Hematopoietic multipotent progenitor cell treated with erythropoietin and hydrocortisone succinate and interleukin-3 and kit ligand, for 8 days (in vitro differentiated cells): ENCODE data around the gene ABCC11.
A peak's percentile ranks its signal among the peaks of the same experiment; 100 is the strongest.

Experiments
- DNase-seq: peaks from one replicate; pipeline ENCODE4 v3.0.0-alpha.2; 2015

Gene ABCC11

GRCh38 chr16:48247311-48247710 lies at the start of gene ABCC11:
ABCC11 (minus strand) TSS chr16:48247539; CDS start chr16:48231921, 15,618 bp downstream.
- DNase-seq = no peak

GRCh38 chr16:48295488-48296281 lies 48.3 kb upstream of the ABCC11 start:
- DNase-seq = no peak

- DNase-seq = no peak
Observed at GRCh38 chr16:48294724-48295123, 47.4 kb upstream of the ABCC11 start.

- DNase-seq = no peak
Observed at GRCh38 chr16:48292452-48292851, 45.1 kb upstream of the ABCC11 start.

GRCh38 chr16:48291754-48292153 lies 44.4 kb upstream of the ABCC11 start:
- no peak for DNase-seq

GRCh38 chr16:48291303-48291702 lies 44.0 kb upstream of the ABCC11 start:
- DNase-seq = no peak

GRCh38 chr16:48287239-48287638 lies 39.9 kb upstream of the ABCC11 start:
- no peak for DNase-seq

GRCh38 chr16:48284772-48285409 lies 37.6 kb upstream of the ABCC11 start:
- no peak for DNase-seq

- no peak for DNase-seq
Observed at GRCh38 chr16:48282636-48283263, 35.4 kb upstream of the ABCC11 start.

GRCh38 chr16:48280546-48280945 lies 33.2 kb upstream of the ABCC11 start:
- no peak for DNase-seq

- DNase-seq = no peak
Observed at GRCh38 chr16:48279199-48279598, 31.9 kb upstream of the ABCC11 start.

GRCh38 chr16:48277158-48277557 lies 29.8 kb upstream of the ABCC11 start:
- DNase-seq = no peak

- DNase-seq = no peak
Observed at GRCh38 chr16:48276102-48276501, 28.8 kb upstream of the ABCC11 start.

GRCh38 chr16:48274476-48274875 lies 27.1 kb upstream of the ABCC11 start:
- DNase-seq = no peak

- no peak for DNase-seq
Observed at GRCh38 chr16:48272837-48273421, 25.6 kb upstream of the ABCC11 start.

GRCh38 chr16:48271728-48272127 lies 24.4 kb upstream of the ABCC11 start:
- no peak for DNase-seq

GRCh38 chr16:48269011-48269410 lies 21.7 kb upstream of the ABCC11 start:
- DNase-seq = peak; percentile 20

- no peak for DNase-seq
Observed at GRCh38 chr16:48262631-48263030, 15.3 kb upstream of the ABCC11 start.

- DNase-seq = no peak
Observed at GRCh38 chr16:48261569-48261968, 14.2 kb upstream of the ABCC11 start.

- no peak for DNase-seq
Observed at GRCh38 chr16:48256579-48257177, 9.3 kb upstream of the ABCC11 start.

- no peak for DNase-seq
Observed at GRCh38 chr16:48252013-48252412, 4.7 kb upstream of the ABCC11 start.

GRCh38 chr16:48250520-48251278 lies 3.4 kb upstream of the ABCC11 start:
- DNase-seq = no peak
